GM12864 (cell line): Measurements from ENCODE around the gene STAT2.

Source experiments
- DNase-seq: peaks from one replicate; pipeline ENCODE4 v3.0.0-alpha.2; 2011; ENCODE audit warnings: low read depth
- H3K4me3 ChIP-seq: 2 replicates; pipeline ENCODE4 v1.5.1; 2011; ENCODE audit warnings: mild to moderate bottlenecking, low read depth, low read length, control low read depth
- TF ChIP-seq, protein P1 (sequence below): IDR thresholded peaks from 2 replicates; pipeline ENCODE4 v1.5.1; 2011; ENCODE audit warnings: low read depth, mild to moderate bottlenecking, moderate library complexity, low read length, control low read depth, inconsistent platforms; ENCODE audit errors: missing control alignments

The STAT2 gene

DNA sequence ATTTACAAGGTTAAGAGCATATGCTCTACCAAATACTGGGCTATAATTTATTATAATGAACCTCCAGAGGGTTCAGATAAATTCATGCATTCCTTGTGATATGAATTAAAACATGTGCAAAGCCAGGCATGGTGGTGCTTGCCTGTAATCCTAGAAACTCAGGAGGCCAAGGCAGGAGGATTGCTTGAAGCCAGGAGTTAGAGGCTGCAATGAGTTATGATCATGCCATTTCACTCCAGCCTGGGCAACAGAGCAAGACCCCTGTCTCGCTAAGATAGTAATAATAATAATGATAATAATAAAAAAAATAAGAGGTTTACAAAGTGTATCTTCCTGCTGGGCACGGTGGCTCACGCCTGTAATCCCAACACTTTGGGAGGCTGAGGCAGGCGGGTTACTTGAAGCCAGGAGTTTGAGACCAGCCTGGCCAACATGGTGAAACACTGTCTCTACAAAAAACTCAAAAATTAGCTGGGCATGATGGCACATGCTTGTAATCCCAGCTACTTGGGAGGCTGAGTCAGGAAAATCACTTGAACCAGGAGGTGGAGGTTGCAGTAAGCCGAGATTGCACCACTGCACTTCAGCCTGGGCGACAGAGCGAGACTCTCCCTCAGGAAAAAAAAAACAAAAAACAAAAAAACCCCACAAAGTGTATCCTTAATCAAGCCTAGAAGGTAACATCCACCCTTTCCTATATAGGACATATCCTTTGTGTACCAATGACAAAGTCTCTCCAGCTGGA lies 52.5 kb downstream of the STAT2 start:
- no peak for DNase-seq
- H3K4me3 ChIP-seq: no peak overlapping the region
- TF ChIP-seq, protein P1, sequence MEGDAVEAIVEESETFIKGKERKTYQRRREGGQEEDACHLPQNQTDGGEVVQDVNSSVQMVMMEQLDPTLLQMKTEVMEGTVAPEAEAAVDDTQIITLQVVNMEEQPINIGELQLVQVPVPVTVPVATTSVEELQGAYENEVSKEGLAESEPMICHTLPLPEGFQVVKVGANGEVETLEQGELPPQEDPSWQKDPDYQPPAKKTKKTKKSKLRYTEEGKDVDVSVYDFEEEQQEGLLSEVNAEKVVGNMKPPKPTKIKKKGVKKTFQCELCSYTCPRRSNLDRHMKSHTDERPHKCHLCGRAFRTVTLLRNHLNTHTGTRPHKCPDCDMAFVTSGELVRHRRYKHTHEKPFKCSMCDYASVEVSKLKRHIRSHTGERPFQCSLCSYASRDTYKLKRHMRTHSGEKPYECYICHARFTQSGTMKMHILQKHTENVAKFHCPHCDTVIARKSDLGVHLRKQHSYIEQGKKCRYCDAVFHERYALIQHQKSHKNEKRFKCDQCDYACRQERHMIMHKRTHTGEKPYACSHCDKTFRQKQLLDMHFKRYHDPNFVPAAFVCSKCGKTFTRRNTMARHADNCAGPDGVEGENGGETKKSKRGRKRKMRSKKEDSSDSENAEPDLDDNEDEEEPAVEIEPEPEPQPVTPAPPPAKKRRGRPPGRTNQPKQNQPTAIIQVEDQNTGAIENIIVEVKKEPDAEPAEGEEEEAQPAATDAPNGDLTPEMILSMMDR: no peak

DNA sequence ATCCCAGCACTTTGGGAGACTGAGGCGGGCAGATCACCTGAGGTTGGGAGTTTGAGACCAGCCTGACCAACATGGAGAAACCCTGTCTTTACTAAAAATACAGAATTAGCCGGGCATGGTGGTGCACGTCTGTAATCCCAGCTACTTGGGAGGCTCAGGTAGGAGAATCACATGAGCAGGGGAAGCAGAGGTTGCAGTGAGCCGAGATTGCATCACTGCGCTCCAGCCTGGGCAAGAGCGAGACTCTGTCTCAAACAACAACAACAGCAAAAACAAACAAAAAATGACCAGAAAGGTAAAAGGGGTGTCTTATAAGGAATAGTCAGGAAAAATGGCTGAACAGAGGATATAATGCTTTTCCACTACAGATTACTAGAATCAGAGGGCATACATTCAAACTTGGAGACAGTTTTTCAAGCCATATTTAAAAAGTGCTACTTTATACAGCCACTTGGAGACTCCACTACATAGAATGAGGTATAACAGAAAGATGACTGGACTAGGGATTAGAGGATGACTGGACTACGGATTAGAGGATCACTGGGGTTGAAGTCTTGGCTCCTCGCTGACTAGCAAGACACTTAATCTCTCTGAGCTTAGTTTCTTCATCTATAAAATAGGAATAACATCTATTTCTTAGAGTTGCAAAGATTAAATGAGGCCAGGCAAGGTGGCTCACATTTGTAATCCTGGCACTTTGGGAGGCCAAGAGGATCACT lies 54.9 kb downstream of the STAT2 start:
- no peak for DNase-seq
- TF ChIP-seq, protein P1: no peak
- H3K4me3 ChIP-seq: no peak overlapping the region

DNA sequence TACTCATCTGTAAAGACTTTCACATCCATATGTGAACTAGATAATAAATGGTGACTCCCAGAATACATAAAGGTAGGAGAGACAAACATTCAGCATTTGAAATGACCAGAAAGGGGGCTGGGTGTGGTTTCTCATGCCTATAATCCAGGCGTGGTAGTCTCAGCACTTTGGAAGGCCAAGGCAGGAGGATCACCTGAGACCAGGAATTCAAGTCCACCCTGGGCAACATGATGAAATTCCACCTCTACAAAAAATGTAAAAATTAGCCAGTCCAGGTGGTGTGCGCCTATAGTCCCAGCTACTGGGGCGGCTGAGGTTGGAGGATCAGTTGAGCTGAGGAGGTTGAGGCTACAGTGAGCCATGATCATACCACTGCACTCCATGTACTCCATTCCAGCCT lies 55.6 kb downstream of the STAT2 start:
- H3K4me3 ChIP-seq: no peak overlapping the region
- no peak for DNase-seq
- TF ChIP-seq, protein P1: no peak

DNA sequence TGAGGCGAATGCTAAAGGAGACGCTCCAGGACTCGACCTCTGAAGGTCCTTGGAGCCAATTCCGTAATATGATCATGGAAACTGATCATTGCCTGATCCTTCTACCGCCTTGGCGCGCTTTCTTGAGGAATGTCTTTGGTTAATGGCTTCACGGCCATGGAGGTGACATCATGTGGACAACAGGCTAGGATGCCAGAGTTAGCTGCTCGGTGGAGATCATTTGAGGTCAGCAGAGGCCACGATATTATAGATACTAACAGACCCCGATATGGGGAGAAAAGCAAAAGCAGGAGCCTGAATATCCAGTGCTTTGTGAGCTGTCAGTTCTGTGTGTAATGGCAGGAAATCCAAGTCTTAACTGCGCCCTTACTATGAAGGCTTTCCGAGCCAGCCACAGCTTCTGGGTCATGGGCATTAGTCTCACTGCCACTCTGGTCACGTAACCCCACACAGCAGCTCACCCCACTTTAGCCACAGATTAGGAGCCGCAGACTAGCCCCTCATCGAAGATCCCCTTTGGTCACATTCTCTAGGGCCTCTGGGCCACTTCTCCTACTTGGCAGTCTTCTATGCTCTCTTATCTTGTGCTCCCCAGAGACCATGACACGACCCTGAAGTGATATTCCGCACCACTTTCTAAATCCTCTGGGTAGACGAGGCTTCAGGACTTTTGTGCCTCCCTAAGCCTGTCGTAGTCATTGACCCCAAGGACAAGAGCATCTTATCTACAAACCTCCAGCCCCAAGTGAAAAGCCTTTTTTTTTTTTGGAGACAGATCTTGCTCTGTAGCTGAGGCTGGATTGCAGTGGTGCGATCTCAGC lies 59.1 kb downstream of the STAT2 start:
- H3K4me3 ChIP-seq: peak overlapping the region; percentile 56
- TF ChIP-seq, protein P1: no peak
- no peak for DNase-seq

DNA sequence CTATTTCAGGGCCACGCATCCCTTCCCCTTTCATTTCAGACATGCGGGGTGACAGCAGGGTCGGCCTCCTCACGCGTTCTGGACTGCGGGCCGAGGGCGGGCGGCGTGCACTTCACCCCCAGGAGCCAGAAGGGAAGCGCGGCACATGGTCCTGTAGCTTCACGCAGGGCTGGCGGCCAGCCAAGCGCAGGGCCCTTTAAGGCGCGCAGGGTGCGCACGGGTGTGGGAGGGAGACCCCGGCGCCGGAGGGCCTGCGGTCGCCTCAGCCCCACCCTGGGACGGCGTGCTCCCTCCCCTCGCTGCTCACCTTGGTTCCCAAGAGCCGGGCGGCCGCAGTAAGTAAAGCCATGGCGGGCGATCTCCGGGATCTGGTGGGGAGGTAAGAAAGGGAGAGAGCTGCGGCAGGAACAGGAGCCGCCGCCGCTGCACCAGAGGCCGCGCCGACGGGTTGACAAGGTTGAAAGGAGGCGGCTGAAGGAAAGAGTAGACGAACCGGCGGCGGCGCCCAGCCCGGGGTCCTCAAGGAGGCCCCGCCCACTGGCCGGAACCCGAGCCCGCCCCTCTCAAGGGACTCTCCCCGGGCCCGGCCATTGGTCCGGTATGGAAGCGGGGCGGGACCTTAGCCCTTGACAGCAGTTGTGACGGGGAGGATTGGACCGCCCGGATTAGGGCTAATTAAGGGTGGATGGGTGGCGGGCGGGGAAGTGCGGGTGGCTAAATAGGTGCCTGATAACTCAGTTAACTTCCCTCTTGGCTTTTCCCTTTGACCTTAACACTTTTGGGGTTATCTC lies 59.9 kb downstream of the STAT2 start, which contains the start of gene CS:
CS (minus strand) TSS at position 478 of the 791 bp plus-strand sequence; CDS start at position 349, 129 bp downstream.
- TF ChIP-seq, protein P1: no peak
- peak; percentile 94 for DNase-seq
- peak within 1 kb of the TSS; percentile 85 for H3K4me3 ChIP-seq

DNA sequence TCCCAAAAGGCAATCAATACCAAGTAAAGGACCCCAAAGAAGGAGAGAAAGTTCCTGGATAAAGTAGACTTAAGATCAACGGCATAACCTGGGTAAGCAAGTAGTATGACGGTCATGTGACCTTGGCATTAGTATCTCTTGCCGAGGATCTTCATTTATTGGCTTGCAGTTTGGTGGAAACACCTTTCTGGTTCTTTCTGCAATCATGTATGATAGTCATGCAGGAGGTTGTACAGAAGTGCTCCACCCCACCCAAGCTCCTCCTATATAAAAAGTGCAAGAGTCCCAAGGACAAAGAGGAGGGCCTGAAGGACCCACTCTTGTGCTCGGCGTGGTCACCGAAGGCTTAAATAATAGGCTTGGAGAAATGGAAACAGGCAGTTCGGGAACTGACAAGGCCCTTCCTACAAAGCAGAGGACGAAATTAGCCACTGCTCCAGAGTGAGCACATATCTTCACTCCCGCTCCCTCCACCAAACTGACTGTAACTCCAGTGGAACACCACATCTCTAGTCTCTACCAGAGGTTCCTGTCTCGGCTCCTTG lies 60.5 kb downstream of the STAT2 start:
- DNase-seq: no peak

More for the DNA sequence above, 60.5 kb downstream of the STAT2 start:
- H3K4me3 ChIP-seq: peak overlapping the region; percentile 85
- TF ChIP-seq, protein P1: no peak
